Epidermal melanocyte (primary cell): ENCODE measurements around the gene ATM.
"Not testable (repeated sequence)": the region's sequence is repeated elsewhere in the genome, so short reads cannot be mapped to it uniquely, and the experiment has no call there.

ENCODE experiments used
- DNase-seq: peaks from one replicate; pipeline ENCODE4 v3.0.0; 2011; ENCODE audit warnings: low spot score; ENCODE audit not compliant: insufficient read length

Gene ATM

GRCh38 chr11:108369064-108369463 is 146.2 kb downstream of the ATM start:
- no peak for DNase-seq

GRCh38 chr11:108370315-108370714 is 147.4 kb downstream of the ATM start:
- no peak for DNase-seq

- DNase-seq: no peak
Measured at GRCh38 chr11:108370990-108371389, 148.1 kb downstream of the ATM start.

GRCh38 chr11:108373505-108373904 is 150.6 kb downstream of the ATM start:
- not testable (repeated sequence) for DNase-seq

- DNase-seq: no peak
Measured at GRCh38 chr11:108388576-108388975, 165.7 kb downstream of the ATM start.

GRCh38 chr11:108392353-108392752 is 169.5 kb downstream of the ATM start:
- DNase-seq: no peak

- no peak for DNase-seq
Measured at GRCh38 chr11:108393046-108393445, 170.2 kb downstream of the ATM start.

GRCh38 chr11:108394744-108395284 is 171.9 kb downstream of the ATM start:
- DNase-seq: no peak

GRCh38 chr11:108396672-108397071 is 173.8 kb downstream of the ATM start:
- not testable (repeated sequence) for DNase-seq

GRCh38 chr11:108398439-108398838 is 175.6 kb downstream of the ATM start:
- no peak for DNase-seq

- no peak for DNase-seq
Measured at GRCh38 chr11:108402241-108402640, 179.4 kb downstream of the ATM start.

- DNase-seq: no peak
Measured at GRCh38 chr11:108403052-108403451, 180.2 kb downstream of the ATM start.

- no peak for DNase-seq
Measured at GRCh38 chr11:108405706-108406105, 182.8 kb downstream of the ATM start.

- no peak for DNase-seq
Measured at GRCh38 chr11:108414958-108415357, 192.1 kb downstream of the ATM start.

GRCh38 chr11:108417551-108417950 is 194.7 kb downstream of the ATM start:
- not testable (repeated sequence) for DNase-seq
